Activated T-cell treated with anti-CD3 and anti-CD28 coated beads for 4 hours (primary cell): ENCODE measurements around the gene APOC3.

Experiments used
- DNase-seq: peaks from one replicate; pipeline ENCODE4 v3.0.0-alpha.2; 2020

Gene APOC3

DNA sequence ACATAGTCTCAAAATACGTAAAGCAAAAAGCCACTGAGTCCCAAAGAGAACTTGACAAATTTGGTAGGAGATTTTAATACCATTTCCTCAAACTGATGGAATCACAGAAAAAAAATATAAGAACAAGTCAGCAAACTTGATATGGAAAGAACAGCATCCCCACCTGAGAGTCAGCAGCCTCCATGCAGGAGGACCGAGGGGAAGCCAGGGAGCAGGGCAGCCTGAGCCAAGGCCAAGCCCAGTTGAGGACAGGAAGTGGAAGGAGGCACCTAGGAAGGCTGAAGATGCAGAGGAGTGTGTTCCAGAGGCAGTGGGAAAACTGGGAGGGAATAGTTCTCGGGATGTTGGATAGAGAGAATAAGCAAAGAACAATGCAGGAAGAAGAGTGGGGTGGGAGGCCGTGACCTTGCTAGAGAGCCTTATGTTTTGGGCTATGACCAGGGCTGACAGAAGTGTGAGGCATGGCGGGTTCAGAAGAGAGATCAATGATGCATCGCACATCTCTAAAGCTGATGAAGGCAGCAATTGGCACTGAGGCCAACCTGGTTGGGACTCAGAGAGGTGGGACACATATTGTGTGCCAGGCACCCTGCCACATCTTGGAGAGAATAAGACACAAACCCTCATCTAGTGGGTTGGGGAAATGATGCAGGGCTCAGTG is 22.0 kb upstream of the APOC3 start:
- DNase-seq, result no peak

DNA sequence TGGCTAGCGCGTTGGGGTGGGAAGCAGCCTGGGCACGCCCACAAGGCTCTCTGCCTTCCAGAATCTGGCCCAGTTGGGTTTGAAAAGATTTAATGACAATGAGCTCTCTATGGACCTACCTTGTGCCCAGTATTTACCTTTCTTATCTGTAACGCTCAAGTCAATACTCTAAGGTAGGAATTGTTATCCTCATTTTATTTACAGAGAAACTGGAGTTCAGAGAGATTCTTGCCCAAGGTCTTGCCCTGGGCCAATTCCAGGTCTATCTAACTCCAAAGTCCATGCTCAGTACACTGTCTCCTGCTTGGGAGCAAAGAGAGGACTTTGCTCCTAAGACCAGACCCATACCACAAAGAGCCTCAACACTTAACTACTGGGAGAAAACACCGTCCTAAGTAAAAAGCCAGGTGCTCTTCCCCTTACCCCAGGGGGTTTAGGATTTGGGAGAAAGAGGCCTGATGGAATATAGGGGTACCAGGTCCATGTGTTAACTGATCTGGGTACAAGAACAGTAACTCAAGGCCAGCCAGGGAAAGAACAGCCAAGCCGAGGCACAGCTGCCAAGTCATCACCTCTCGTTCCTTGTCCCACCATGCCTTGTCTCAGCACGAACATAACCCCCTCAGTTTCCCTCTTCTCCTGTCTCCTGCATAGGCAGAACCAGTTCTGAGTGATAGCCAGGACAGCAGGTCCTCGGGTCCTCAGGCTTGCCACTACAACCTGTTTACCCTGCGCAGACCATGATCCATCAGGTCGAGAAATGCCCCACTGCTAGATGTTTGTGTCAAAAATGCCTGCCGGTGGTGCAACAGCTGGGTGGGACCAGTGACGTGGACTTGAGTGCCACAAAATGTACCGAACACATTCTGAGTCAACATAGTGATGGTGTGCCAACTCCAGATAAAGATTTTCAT is 21.2 kb upstream of the APOC3 start:
- DNase-seq, result no peak

GRCh38 chr11:116811194-116811593 is 18.5 kb upstream of the APOC3 start:
- DNase-seq, result no peak

GRCh38 chr11:116812109-116812508 is 17.6 kb upstream of the APOC3 start:
- no peak for DNase-seq

GRCh38 chr11:116813170-116813569 is 16.5 kb upstream of the APOC3 start:
- no peak for DNase-seq

- no peak for DNase-seq
Observed at GRCh38 chr11:116813781-116814471, 15.8 kb upstream of the APOC3 start.

- DNase-seq, result no peak
Observed at GRCh38 chr11:116814502-116814901, 15.2 kb upstream of the APOC3 start.

- no peak for DNase-seq
Observed at GRCh38 chr11:116819049-116819448, 10.7 kb upstream of the APOC3 start.

DNA sequence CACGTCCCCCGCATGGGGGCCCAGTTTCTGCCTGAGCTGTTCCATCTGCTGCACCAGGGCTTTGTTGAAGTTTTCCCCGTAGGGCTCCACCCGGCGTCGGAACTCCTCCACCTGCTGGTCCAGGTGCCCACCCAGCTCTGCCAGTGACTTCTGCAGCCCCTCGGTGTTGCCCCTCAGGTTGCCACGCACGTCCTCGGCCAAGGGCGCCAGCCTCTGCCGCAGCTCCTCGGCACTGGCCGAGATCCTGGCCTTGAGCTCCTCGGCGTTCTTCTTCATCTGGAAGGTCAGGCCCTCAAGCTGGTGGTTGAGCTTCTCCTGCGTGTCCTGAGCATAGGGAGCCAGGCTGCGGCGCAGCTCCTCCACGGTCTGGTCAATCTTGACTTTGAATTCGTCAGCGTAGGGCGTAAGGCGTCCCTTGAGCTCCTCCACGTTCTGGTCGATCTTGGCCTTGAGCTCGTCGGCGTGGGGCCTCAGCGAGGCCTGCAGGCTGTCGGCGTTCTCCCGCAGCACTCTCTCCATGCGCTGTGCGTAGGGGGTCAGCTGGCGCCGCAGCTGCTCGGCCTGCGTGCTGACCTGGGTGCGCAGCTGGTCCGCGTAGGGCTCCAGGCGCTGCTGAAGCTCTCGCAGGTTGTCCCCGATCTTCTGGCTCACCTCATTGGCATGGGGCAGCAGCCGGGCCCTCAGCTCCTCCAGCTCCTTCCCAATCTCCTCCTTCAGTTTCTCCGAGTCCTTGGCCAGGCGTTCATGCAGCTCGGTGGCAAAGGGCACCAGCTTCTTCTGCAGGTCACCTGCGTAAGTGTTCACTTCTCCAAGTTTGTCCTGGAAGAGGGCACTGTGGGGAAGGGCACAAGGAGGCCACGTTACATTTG is 8.4 kb upstream of the APOC3 start:
- DNase-seq, result no peak

GRCh38 chr11:116822575-116822974 is 7.1 kb upstream of the APOC3 start:
- no peak for DNase-seq

GRCh38 chr11:116823031-116823843 is 6.5 kb upstream of the APOC3 start, which contains the start of gene APOA4:
Gene APOA4 (minus strand): TSS chr11:116823304. CDS start chr11:116823191, 113 bp downstream.
- DNase-seq, result no peak

DNA sequence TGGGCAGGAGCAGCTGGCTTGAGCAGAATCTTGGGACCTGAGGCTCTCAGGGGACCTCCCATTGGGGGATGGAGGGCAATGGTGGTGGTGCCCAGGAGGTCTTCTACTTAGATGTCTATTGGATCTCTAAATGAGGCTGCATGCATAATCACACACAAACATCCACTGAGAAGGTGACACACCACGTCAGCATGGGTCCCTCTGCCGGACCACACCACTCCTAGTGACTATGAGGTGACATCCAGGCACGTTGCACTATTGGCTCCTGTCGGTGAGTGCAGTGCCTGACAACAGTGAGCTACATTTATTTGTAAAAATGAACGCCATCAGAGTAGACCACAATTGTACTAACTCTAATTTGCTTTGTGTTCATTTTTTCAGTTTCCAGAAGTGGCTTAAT is 4.3 kb upstream of the APOC3 start:
- DNase-seq, result no peak

GRCh38 chr11:116825854-116826750 is 3.6 kb upstream of the APOC3 start:
- no peak for DNase-seq

- DNase-seq, result no peak
Observed at GRCh38 chr11:116826751-116827431, 2.8 kb upstream of the APOC3 start.

DNA sequence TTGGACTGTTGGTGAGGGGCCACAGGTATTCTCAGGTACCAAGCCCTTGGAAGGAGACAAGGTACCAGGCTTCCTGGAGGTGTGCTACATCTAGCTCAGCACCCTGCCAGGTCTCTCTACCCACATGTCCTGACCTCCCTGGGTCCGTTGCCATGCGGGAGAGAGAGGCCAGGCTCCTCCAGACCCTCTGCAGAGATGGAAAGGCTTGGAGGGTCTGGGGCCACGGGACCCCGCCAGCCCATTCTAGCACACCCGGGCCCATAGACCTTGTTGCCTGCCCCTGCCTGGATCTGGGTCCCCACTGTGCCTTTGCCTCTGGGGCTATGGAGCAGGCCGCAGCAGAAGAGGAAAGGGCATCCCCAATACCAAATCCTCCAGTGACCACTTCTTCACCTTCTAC is 2.2 kb upstream of the APOC3 start:
- no peak for DNase-seq

GRCh38 chr11:116828632-116829524 is 829 bp upstream of the APOC3 start:
- DNase-seq, result no peak

GRCh38 chr11:116830184-116830912 is 641 bp downstream of the APOC3 start:
- DNase-seq, result no peak

DNA sequence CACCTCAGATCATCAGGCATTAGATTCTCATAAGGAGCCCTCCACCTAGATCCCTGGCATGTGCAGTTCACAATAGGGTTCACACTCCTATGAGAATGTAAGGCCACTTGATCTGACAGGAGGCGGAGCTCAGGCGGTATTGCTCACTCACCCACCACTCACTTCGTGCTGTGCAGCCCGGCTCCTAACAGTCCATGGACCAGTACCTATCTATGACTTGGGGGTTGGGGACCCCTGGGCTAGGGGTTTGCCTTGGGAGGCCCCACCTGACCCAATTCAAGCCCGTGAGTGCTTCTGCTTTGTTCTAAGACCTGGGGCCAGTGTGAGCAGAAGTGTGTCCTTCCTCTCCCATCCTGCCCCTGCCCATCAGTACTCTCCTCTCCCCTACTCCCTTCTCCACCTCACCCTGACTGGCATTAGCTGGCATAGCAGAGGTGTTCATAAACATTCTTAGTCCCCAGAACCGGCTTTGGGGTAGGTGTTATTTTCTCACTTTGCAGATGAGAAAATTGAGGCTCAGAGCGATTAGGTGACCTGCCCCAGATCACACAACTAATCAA is 2.2 kb downstream of the APOC3 start:
- no peak for DNase-seq
